Caco-2 (cell line): Measurements from ENCODE around the gene ABCC1. TPM values are rescaled to one million over a fixed set of nuclear protein-coding genes. Genes with fewer than 3 reads are reported as not detected.

Experiments used
- BruUV-seq: library from RNA; stranded (reverse); fragments of 400-500 nt; replicated peaks from 2 replicates; lab custom pipeline; 2021; lab: Mats Ljungman, UMichigan
- CTCF ChIA-PET: fragments of 300-600 bp; sonication (Branson Sonifier 250); formaldehyde crosslinking; loops from one replicate; lab custom pipeline; 2022; ENCODE audit warnings: antibody characterized with exemption; lab: Charles Lee
- POLR2A ChIA-PET: fragments of 300-600 bp; sonication (Branson Sonifier 250); formaldehyde crosslinking; loops from one replicate; lab custom pipeline; 2022; ENCODE audit warnings: antibody characterized with exemption; lab: Charles Lee
- DNase-seq, 2 experiments: peaks; one replicate each; pipeline versions ENCODE4 v3.0.0 to v3.0.0-alpha.2; 2020 to 2022
- H3K27me3 ChIP-seq: replicated peaks from 2 replicates; pipeline ENCODE4 v1.6.0; 2011; ENCODE audit warnings: low read length; ENCODE audit not compliant: control insufficient read depth, insufficient read depth
- H3K36me3 ChIP-seq: 2 replicates; pipeline ENCODE4 v1.5.1; 2011; ENCODE audit warnings: low read length; ENCODE audit not compliant: control insufficient read depth, insufficient read depth
- H3K4me1 ChIP-seq: fragments of 250-450 bp; sonication (Bioruptor Pico); 2 replicates; pipeline ENCODE4 v1.5.1; 2020; ENCODE audit warnings: mild to moderate bottlenecking
- H3K4me3 ChIP-seq: 2 replicates; pipeline ENCODE4 v1.5.1; 2011; ENCODE audit warnings: low read depth, mild to moderate bottlenecking, control low read depth, low read length
- H3K9me3 ChIP-seq: fragments of 250-450 bp; sonication (Bioruptor Pico); 2 replicates; pipeline ENCODE4 v1.5.1; 2020; ENCODE audit warnings: mild to moderate bottlenecking, moderate library complexity
- H3K27ac Mint-ChIP-seq: one replicate; pipeline ENCODE4 v1.8.0; 2022; ENCODE audit warnings: mixed read lengths; ENCODE audit not compliant: unreplicated experiment
- H3K27me3 Mint-ChIP-seq: one replicate; pipeline ENCODE4 v1.8.0; 2022; ENCODE audit warnings: mixed read lengths; ENCODE audit not compliant: insufficient read depth, unreplicated experiment
- H3K36me3 Mint-ChIP-seq: one replicate; pipeline ENCODE4 v1.8.0; 2022; ENCODE audit warnings: mild to moderate bottlenecking, mixed read lengths; ENCODE audit not compliant: insufficient read depth, unreplicated experiment
- H3K4me1 Mint-ChIP-seq: one replicate; pipeline ENCODE4 v1.8.0; 2022; ENCODE audit warnings: low read depth, mixed read lengths; ENCODE audit not compliant: unreplicated experiment
- H3K4me3 Mint-ChIP-seq: one replicate; pipeline ENCODE4 v1.8.0; 2022; ENCODE audit warnings: mild to moderate bottlenecking, moderate library complexity, mixed read lengths; ENCODE audit not compliant: unreplicated experiment
- H3K9me3 Mint-ChIP-seq: one replicate; pipeline ENCODE4 v1.8.0; 2022; ENCODE audit warnings: mixed read lengths; ENCODE audit not compliant: unreplicated experiment
- CTCF ChIP-seq, 2 experiments: fragments of 200-600 bp in 1 of 2; IDR thresholded peaks; 1 replicate in 1 of 2; 2 replicates in 1 of 2; pipeline versions ENCODE4 v1.5.1 to v1.8.0; 2011 to 2022; ENCODE audit warnings: antibody characterized with exemption in 1 of 2, control low read depth in 1 of 2, inconsistent platforms in 1 of 2, low read depth in 1 of 2, low read length in 1 of 2, mild to moderate bottlenecking in 1 of 2, moderate library complexity in 1 of 2; ENCODE audit not compliant: insufficient read depth in 1 of 2, severe bottlenecking in 1 of 2, unreplicated experiment in 1 of 2
- intact Hi-C: fragments of 100-400 bp; cut with micrococcal nuclease; formaldehyde crosslinking; loops from one replicate; pipeline ENCODE4 v1.10.0; 2022; ENCODE audit not compliant: unreplicated experiment
- total RNA-seq: library from RNA; stranded (reverse); gene quantifications from 2 replicates; pipeline ENCODE4 v1.2.3, GENCODE V29; 2022

ABCC1 gene
- total RNA-seq, 1 experiment from 2014 or later: 22.3 TPM

GRCh38 chr16:15990902-15991301 is 41.5 kb downstream of the ABCC1 start:
- Histone ChIP-seq H3K36me3 (no peaks in the 10 kb centered on the region; the same call in 1 of the 2 replicates), H3K9me3 (no peaks in the 10 kb centered on the region), H3K4me1 (no peaks in the 10 kb centered on the region), H3K27me3 (no peaks in the 10 kb centered on the region), H3K4me3 (no peak overlapping the region)
- TF ChIP-seq CTCF (IDR thresholded peaks at IDR 0.05; ENCODE audit: insufficient read depth in 1 of 2, low read depth in 1 of 2, low read length in 1 of 2, severe bottlenecking in 1 of 2, unreplicated experiment in 1 of 2): no peak
- no peaks in the 10 kb centered on the region for H3K27me3 Mint-ChIP-seq
- H3K4me1 Mint-ChIP-seq: no peaks in the 10 kb centered on the region
- POLR2A ChIA-PET: interaction anchor here (0.6 kb wide), 1 partner anchor 1422 kb away, joined by 5 read pairs; no protein-coding TSS in a partner anchor
- BruUV-seq: no TSS peak
- no peak overlapping the region for H3K4me3 Mint-ChIP-seq
- intact Hi-C loops: no loop called here
- no peak overlapping the region for H3K27ac Mint-ChIP-seq
- no peak for DNase-seq
- CTCF ChIA-PET: no interaction called here
- no peaks in the 10 kb centered on the region for H3K9me3 Mint-ChIP-seq
- peaks cover 15% of the 10 kb centered on the region for H3K36me3 Mint-ChIP-seq

GRCh38 chr16:15993128-15993527 is 43.7 kb downstream of the ABCC1 start:
- ChIA-PET CTCF (no interaction called here), POLR2A (no interaction called here)
- no peak for TF ChIP-seq CTCF (IDR thresholded peaks at IDR 0.05; ENCODE audit: insufficient read depth in 1 of 2, low read depth in 1 of 2, low read length in 1 of 2, severe bottlenecking in 1 of 2, unreplicated experiment in 1 of 2)
- H3K9me3 Mint-ChIP-seq: no peaks in the 10 kb centered on the region
- H3K27me3 ChIP-seq: no peaks in the 10 kb centered on the region
- no peak overlapping the region for H3K27ac Mint-ChIP-seq
- H3K27me3 Mint-ChIP-seq: no peaks in the 10 kb centered on the region
- no peaks in the 10 kb centered on the region for H3K4me1 Mint-ChIP-seq
- H3K36me3 Mint-ChIP-seq: peaks cover 14% of the 10 kb centered on the region
- peaks cover 14% of the 10 kb centered on the region for H3K4me1 ChIP-seq
- BruUV-seq: no TSS peak
- no peaks in the 10 kb centered on the region for H3K9me3 ChIP-seq
- no peak overlapping the region for H3K4me3 ChIP-seq
- no peaks in the 10 kb centered on the region; the same call in 1 of the 2 replicates for H3K36me3 ChIP-seq
- H3K4me3 Mint-ChIP-seq: no peak overlapping the region
- intact Hi-C loops: no loop called here
- DNase-seq: no peak

GRCh38 chr16:15993541-15993940 is 44.1 kb downstream of the ABCC1 start:
- no peaks in the 10 kb centered on the region for H3K9me3 Mint-ChIP-seq
- ChIA-PET POLR2A (no interaction called here), CTCF (no interaction called here)
- H3K36me3 Mint-ChIP-seq: peaks cover 13% of the 10 kb centered on the region
- no peak overlapping the region for H3K27ac Mint-ChIP-seq
- no peak for DNase-seq
- H3K27me3 Mint-ChIP-seq: no peaks in the 10 kb centered on the region
- H3K4me1 Mint-ChIP-seq: peaks cover 4% of the 10 kb centered on the region
- H3K27me3 ChIP-seq: no peaks in the 10 kb centered on the region
- TF ChIP-seq CTCF (IDR thresholded peaks at IDR 0.05; ENCODE audit: insufficient read depth in 1 of 2, low read depth in 1 of 2, low read length in 1 of 2, severe bottlenecking in 1 of 2, unreplicated experiment in 1 of 2): no peak
- H3K4me3 Mint-ChIP-seq: no peak overlapping the region
- intact Hi-C loops: no loop called here
- no peaks in the 10 kb centered on the region for H3K9me3 ChIP-seq
- H3K4me1 ChIP-seq: peaks cover 18% of the 10 kb centered on the region
- no peak overlapping the region for H3K4me3 ChIP-seq
- BruUV-seq: no TSS peak
- no peaks in the 10 kb centered on the region; the same call in 1 of the 2 replicates for H3K36me3 ChIP-seq
